Measurements from ENCODE around the gene NCKAP5.
"Not testable (repeated sequence)": the region's sequence is repeated elsewhere in the genome, so short reads cannot be mapped to it uniquely, and the experiment has no call there.

Gene NCKAP5

DNA sequence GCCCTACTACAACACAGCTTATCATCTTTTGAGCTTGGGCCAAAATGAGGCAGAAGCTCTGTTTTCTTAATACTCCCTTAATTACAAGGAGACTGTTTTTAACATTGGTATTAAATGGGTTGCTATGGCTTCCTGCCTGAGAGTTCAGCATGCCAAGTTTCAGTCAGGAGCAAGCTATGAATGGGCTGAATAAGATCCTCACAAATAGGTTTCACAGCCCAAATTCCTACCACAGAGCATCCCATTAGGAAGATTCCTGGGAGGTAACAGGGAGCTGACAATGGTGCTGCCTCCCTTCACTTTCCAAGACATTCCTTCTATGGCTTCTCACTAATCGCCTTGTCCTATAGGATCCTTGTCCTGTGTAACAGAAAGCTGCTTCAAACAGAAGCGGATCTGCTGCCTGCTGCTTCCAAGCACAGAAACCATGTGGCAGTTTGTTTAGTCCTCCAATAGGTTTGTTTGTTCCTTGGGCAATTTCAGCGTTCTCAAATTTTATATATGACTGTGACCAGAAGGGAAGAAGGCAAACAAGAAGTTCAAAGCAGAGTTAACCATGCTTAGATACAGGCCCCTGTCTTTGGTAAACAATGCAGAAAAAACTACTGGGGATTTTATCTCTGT, 70.9 kb downstream of the NCKAP5 start:
- no peak for DNase-seq (ENCODE audit: low spot score)

DNA sequence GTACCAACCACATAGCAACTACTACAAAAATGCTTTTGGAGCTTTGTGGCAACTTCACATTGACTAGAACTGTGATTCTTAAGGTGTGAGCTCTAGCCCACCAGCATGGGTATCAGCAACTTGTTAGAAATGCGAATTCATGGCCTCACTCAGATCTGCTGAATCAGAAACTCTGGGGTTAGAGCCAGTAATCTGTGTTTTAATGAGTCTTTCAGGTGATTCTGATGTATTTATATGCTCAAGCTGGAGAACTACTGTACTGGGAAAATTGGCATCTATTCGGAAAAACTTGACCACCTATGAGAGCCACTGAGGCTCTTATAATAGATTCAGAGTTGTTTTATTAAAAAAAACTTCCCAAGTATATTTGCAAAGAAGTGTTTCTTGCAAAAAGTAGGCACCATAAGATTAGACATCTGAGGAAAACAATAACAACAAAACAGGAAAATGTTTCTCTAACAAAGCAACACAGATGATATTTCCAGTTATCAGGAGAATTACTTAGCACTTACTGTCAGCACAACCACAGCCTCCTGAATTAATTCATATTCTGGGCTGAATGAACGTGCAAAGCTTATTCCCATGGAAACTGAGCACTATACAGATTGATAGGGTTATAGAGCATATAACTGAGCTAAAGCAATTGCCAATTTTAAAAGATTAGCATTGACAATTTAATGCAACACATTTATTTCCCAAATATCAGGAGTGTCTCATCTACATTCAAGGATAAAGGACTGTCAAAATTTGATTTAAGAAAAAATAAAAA, 71.6 kb downstream of the NCKAP5 start:
- DNase-seq (ENCODE audit: low spot score), result no peak

DNA sequence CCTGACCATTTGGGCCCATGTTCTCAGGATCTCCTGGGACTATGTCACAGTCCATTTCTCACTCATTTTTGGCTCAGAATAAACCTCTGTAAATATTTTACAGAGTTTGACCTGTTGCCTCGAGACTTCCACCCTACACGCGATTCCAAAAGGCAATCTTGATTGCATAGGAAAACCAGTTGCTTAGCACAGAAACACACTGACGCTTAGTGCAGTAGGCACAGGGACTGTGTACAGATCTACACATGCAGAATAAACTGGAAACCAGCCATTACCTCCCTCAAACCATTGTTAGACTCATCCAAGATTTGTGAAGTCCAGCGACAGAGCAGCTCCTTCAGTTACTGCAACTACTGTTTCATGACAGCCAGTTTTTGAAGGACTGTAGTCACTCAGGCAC, 73.0 kb downstream of the NCKAP5 start:
- no peak for DNase-seq (ENCODE audit: low spot score)

DNA sequence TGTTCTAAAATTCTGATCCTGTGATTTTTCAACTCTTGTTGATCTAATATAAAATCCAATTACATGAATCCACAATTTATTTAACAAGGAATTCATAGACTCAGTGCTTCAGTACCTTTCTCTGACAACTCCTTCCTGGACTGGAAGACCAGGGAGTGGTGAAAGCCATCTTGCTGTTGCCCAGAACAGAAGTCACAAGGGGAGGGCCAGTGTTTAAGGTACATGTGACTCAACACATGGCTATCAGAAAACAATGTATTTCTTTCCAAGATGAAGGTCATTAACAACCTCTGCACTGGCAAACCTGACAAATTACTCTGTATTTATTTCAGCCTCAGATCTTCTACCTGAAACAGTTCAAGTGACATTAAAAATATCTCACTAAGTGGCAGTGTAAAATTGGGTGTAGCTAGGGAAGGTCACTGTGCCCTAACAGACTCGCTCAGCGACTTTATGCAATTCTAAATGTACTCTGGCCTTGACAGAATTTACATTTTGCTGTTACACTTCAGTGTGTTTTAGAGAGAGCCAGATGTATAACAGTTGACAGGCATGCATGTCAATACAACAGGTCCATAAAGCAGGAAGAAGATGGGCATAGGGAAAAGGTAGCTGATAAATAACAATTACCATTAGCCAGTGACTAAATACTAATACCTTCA, 75.4 kb downstream of the NCKAP5 start:
- DNase-seq (ENCODE audit: low spot score), result no peak

DNA sequence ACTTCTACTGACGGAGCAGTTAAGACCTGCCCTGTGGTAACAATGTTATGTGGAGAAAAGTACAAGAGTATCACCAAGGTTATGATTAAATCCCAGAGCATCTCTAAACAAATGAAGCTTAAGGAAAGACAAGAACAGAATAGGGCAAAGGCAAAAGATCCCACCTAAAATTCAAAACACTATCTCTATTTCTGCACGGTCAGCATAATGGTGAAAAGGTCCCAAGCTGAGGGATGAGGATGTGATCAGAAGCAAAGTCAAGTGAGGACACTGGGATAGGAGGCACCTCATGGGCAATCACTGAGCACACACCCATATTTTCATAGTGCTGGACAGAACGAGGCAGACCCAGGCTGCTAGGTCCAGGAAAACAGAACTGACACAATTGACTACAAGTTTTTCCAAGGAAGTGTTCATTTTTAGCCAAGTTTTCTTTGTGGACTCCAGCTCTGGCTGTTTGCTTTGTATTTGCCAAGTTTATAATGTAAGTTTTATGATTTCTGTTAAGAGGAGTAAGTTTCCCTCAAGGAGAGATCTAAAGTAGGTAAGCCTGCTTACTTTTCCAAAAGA, 77.8 kb downstream of the NCKAP5 start:
- no peak for DNase-seq (ENCODE audit: low spot score)

DNA sequence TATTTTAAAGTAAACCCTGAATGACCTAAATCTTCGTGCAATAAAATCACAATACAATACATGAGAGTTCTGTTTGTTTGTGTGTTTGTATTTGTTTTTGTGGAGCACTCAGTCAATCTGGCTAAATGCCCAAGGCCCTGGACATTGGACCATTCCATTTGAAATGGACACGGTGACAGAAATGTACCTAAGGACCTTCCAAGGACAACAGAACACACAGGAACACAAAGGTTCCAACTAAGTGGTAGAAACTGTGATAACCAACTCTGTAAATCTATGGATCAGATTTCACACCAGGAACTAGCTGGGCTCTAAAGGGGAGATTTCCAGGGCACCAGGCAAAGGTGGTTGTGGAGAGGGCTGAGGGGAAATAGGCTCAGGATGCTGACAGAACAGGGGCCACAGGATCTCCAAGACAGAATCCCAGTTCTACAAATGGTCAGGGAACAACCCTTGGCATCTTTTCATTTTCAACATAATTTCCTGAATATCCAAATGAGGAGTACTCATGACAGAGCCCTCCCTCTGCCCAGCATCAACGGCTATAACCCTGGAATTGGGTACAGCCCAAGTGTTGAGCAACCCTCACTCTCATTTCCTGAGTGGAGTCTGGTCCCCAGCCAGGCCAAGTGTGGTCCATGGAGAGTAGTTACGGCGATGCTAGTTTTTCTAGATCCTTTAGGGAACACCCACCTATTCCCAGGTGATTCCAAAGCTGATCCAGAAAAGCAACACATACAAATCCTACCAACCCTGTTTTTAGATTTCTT, 78.4 kb downstream of the NCKAP5 start:
- peak; percentile 36 for DNase-seq (ENCODE audit: low spot score)

DNA sequence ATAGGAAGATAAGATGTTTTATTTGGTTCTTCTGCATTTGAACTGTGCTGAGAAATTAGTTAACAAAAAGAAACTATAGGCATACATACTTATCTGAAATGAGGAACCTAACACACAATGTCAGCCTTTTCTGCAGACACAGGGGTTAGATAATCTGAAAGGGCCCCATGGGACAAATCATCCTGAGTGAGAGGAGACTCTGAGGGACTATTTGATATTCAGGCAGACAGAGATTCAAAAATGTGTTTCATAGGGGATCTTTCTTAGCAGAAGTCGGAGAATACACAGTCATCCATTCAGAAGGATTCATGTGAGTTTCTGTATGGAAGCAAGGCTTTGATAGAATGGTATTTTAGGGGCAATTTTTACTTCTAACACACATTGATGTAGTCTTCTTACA, 79.1 kb downstream of the NCKAP5 start:
- DNase-seq (ENCODE audit: low spot score), result no peak

DNA sequence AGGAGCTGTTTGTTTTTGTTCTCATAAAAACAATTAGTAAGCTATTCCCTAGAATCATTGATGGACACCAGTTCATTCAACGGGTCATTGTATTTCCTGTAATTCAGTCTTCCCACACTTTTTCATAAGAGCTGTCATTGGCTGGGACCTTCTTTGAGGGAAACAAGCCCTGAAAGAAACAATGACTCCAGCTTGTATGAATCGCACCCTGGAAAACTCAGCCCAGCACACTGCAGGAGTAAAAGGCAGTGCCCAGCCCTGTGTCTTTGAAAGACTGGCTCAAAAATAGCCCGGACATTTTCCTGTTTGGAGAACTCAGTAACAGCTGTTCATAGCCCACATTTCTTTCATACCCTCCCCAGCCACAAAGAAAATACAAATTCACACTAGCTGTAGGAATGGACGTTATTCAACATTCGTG, 81.5 kb downstream of the NCKAP5 start:
- DNase-seq (ENCODE audit: low spot score), result peak; percentile 23

DNA sequence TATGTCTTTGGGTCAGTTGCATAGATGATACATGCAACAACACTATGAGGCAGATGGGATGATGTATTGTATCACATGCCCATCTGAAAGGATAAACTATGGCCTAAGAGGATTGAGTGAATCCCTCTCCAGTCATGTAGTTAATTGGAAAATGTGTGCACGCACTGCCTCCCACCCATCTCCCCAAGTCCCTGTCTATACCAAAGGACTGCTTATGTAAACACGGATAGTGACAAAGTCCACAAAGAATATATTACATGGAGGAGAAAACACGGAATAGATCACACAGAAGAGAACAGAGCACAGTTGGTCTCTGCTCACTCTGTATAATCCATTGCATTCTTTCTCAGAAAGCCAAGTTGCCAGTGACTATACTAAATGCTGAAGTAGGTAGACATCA, 82.4 kb downstream of the NCKAP5 start:
- DNase-seq (ENCODE audit: low spot score), result no peak

DNA sequence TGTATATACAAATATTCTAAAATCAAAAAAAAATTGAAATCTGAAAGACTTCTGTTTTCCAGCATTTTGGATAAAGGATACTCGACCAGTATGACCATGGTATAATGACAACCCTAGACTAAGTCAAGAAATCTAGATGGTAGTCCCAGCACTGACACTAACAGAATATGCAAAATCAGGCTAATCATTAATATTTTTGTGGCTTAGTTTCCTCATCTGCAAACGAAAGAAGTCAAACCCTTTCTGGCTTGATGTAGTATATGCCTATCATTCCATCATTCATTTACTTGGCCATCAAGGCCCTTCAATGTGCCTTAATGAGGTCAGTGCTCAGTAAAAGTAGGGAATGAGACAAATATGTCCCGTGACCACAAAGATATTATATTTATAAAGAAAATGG, 83.5 kb downstream of the NCKAP5 start:
- DNase-seq (ENCODE audit: low spot score), result no peak

DNA sequence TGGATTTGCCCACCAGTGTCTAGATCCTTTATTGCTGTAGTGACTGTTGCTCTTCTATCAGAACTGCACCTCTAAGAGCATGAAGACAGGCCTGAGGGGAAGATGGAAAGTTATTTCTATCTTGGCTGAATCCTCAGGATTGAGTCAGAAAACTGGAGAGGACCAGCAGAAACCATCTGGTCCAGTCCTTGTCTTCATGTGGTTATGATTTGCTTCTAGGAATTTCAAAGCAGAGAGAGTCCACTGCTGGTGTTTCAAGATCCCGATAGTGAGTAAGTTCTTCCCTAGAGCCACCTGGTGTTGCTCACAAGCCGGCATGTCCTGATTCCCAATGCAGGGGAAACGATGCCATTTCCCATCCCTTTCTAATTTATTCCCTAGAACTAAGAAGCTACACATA, 84.2 kb downstream of the NCKAP5 start:
- peak; percentile 64 for DNase-seq (ENCODE audit: low spot score)

DNA sequence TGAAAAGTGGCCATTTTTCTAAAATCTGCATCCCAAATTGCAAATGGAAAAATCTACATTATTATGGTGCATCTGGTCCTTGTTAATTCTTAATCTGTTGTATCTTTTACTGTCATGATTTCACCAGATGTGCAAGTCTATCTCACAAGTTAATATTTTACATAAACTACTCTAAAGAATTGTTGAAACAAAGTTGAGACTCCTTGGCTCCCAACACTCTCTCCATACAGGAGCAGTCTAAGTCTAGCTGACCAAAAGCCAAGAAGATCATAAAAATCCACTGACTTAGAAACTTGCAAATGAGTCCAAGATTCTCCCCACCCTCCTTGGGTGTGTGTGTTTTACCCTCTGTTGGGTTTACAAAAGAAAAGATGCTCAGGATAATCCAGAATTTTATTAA, 85.1 kb downstream of the NCKAP5 start:
- DNase-seq (ENCODE audit: low spot score), result no peak

DNA sequence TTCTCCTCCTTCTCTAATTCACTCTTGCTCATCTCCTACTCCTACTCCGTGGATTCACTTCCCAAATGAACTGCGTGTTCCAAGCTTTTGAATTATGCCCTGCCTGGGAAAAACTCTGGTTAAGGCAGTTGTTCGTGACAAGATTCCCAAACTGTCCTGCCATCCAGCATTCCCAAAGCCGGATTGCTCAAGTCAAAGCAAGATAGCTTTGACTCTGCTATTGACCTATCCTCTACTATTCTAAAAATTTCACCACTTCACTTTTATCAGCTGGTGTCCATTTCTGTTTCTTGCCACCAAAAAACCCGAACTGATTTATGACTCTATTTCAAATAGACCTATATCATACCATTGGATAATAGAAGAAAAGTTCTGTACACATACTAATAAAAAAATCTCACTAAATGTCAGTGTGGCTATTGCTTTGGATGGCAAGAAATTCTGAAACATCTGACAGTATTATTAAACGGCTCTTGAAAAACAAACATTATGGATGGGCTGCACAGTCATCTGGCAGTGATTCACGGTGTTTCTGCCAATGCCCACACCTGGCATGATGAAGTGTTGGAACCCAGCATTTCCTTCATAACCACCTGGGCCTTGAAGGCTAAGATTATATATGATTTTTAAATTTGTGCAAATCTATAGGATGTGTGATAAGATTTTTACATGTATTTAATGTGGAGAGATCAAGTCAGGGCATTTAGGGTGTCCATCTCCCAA, 87.4 kb downstream of the NCKAP5 start:
- no peak for DNase-seq (ENCODE audit: low spot score)

DNA sequence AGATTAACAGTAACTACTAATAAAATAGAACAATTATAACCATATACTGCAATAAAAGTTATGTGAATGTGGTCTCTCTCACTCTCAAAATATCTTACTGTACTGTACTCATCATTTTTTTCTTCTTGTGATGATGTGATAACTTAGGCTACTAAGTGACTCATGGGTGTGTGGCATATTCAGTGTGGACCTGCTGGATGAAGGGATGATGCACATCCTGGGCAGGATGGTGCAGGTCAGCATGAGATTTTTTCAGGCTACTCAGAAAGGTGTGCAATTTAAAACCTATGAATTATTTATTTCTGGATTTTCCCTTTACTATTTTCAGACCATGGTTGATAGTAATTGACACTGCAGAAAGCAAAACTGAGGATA, 90.7 kb downstream of the NCKAP5 start:
- DNase-seq (ENCODE audit: low spot score), result peak; percentile 26

DNA sequence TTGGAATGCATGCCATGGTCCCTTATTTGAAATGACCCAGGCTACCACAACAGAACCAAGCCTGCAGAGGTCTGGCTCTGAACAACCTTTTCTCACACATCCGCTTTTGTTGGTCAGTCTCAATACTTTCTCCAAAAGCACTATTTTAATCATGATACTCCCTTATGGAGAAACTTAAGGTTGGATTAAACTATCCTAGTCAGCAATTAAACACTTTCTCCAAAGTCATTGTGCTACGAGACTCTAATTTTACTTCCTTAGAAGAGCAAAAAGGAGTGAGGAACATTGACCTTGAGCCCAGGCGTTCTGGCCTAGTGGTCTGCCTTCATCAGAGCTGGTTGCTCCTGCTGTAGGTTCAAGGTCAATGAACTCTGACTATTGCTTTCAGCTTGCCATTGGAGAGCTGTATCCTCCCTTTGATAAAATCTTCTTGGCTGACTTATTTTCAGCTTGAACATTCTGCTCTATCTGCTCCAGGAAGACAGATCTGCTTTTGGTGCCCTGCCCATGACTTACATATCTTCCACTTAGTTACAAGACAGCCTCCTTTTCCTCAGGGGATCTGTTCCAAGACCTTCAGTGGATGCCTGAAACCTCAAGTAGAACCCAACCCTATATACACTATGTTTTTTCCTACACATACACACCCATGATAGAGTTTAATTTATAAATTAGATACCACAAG, 91.2 kb downstream of the NCKAP5 start:
- no peak for DNase-seq (ENCODE audit: low spot score)

DNA sequence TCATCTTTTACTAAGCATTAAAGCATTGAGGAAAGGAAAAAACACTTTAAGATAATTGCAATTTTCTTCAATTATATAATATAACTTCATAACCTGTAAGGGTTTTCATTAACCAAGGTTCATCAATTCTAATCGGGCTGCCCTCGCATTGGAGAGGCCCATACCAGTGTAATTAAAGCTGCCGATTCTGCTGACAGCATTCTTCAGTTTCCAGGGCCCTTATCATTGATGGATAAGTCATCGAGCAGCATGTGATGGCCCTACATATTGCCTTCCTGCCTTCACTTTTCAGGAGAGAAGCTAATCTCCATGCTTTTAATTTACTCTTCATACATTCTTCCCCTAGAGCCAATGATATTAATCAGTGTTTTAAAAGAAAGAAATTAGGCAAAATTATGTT, 92.0 kb downstream of the NCKAP5 start:
- no peak for DNase-seq (ENCODE audit: low spot score)

DNA sequence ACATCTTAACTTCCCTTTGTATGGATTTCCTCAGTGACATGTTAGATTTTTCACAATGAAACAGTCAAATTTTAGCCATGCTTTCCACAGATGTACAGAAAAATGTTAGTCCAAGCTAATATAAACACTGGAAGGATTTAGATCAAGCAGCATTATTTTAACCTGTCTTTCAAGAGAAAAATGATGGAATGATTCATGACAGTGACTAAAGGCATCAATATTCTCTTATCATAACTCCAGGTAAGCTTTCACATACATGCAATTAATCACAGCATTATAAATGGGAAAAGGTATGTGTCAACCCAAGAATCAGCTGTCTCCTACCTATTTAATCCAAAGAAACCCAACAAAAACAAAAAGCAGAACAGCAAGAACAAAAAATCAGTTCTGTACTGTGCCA, 92.7 kb downstream of the NCKAP5 start:
- no peak for DNase-seq (ENCODE audit: low spot score)

DNA sequence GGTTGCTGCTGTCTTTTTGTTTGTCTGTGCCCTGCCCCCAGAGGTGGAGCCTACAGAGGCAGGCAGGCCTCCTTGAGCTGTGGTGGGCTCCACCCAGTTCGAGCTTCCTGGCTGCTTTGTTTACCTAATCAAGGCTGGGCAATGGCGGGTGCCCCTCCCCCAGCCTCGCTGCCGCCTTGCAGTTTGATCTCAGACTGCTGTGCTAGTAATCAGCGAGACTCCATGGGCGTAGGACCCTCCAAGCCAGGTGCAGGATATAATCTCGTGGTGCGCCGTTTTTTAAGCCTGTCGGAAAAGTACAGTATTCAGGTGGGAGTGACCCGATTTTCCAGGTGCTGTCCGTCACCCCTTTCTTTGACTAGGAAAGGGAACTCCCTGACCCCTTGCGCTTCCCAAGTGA, 97.8 kb downstream of the NCKAP5 start:
- not testable (repeated sequence) for DNase-seq (ENCODE audit: low spot score)

DNA sequence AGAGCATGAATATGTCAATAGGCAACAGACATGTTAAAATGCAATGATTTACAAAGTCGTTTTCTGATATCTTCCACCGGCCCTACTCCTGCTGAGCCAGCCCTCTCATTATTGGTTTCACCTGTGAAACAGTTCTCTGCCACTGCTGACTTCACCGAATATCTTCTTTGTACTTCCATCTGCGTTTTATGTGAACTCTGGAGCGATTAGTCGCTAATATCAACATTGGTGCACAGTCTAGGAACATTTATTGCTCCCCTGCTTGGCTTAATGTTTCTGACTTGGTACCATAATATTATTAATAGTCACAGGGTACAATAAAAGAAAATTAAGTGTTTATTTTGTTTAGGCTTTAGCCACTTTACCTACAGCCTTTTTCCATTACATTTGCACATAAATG, 105.5 kb downstream of the NCKAP5 start:
- no peak for DNase-seq (ENCODE audit: low spot score)

DNA sequence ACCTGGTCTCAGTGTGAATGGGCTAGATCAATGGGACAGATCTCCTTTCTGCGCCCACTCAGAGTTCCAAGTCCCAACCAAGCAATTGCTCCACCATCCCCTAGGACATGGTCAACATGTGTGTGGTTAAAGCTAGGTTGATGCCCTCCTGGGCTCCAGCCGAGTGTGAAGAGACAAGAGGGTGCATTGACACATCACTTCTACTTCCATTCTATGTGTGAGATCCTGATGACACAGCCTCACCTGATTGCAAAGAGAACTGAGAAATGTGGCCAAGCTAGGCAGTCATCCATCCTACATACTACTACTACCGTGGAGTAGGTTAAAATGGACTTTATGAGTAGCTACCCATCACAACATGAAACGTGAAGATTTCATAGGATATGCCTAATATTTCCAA, 106.8 kb downstream of the NCKAP5 start:
- DNase-seq (ENCODE audit: low spot score), result no peak

DNA sequence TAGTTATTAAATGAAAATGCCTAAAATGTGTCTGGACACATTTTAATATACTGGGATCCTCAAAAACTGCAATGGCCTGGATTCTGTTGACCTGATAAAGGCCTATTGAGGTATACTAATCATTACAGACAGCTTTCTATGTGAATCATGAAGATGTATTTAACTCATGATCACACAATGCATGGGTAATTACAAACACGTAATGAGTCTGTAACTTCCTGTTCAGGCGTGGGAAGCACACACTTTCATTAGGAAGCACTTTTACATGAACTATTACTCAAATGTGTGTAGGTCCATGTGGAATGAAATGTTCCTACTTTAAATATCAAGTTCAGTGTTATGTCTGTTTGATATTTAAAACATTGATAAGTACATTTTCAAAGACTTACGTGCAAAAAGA, 108.7 kb downstream of the NCKAP5 start:
- DNase-seq (ENCODE audit: low spot score), result no peak
